D721Med (cell line): ENCODE data around the gene PCNT.

Source experiments
- DNase-seq: peaks from one replicate; pipeline ENCODE4 v3.0.0; 2011; ENCODE audit warnings: low spot score; ENCODE audit not compliant: insufficient read length
- FAIRE-seq: peaks from 2 replicates; lab custom pipeline; 2011; peaks lifted over from hg19 to GRCh38; lab: Jason Lieb, UNC
- TF ChIP-seq, protein P1 (sequence below): IDR thresholded peaks from 2 replicates; pipeline ENCODE4 v1.5.1; 2012; ENCODE audit warnings: mild to moderate bottlenecking, control low read depth; ENCODE audit not compliant: insufficient read depth; ENCODE audit errors: missing control alignments

Gene PCNT

GRCh38 chr21:46435786-46436227, 111.9 kb downstream of the PCNT start:
- TF ChIP-seq, protein P1, sequence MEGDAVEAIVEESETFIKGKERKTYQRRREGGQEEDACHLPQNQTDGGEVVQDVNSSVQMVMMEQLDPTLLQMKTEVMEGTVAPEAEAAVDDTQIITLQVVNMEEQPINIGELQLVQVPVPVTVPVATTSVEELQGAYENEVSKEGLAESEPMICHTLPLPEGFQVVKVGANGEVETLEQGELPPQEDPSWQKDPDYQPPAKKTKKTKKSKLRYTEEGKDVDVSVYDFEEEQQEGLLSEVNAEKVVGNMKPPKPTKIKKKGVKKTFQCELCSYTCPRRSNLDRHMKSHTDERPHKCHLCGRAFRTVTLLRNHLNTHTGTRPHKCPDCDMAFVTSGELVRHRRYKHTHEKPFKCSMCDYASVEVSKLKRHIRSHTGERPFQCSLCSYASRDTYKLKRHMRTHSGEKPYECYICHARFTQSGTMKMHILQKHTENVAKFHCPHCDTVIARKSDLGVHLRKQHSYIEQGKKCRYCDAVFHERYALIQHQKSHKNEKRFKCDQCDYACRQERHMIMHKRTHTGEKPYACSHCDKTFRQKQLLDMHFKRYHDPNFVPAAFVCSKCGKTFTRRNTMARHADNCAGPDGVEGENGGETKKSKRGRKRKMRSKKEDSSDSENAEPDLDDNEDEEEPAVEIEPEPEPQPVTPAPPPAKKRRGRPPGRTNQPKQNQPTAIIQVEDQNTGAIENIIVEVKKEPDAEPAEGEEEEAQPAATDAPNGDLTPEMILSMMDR, result no peak
- no peak for DNase-seq
- no peak for FAIRE-seq

GRCh38 chr21:46436621-46437020, 112.7 kb downstream of the PCNT start:
- TF ChIP-seq, protein P1, result no peak
- FAIRE-seq, result no peak
- no peak for DNase-seq

GRCh38 chr21:46437096-46437498, 113.1 kb downstream of the PCNT start:
- DNase-seq, result no peak
- TF ChIP-seq, protein P1, result no peak
- FAIRE-seq, result no peak

GRCh38 chr21:46437511-46437910, 113.6 kb downstream of the PCNT start:
- DNase-seq, result no peak
- no peak for FAIRE-seq
- TF ChIP-seq, protein P1, result no peak

DNA sequence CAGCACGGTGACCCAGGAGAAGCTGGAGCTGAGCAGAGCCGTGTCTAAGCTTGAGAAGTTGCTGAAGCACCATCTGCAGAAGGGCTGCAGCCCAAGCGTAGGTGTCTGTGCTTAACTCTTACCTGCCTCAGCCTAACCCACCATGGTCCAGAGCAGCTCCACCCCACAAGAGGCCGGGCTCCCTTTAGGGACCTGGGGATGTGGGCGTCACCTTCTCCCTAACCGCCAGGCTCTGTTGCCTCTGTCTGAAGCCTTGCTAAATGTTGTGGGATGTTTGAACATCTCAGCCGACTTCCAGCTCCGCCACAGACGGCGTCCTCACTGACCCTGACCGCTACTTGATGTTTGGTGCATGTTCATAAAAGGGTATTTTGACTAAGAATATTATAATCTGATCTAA, 114.3 kb downstream of the PCNT start:
- FAIRE-seq (no peak), DNase-seq (no peak)
- TF ChIP-seq, protein P1, result no peak

GRCh38 chr21:46439906-46440305, 116.0 kb downstream of the PCNT start:
- FAIRE-seq, result no peak
- no peak for DNase-seq
- TF ChIP-seq, protein P1, result no peak

DNA sequence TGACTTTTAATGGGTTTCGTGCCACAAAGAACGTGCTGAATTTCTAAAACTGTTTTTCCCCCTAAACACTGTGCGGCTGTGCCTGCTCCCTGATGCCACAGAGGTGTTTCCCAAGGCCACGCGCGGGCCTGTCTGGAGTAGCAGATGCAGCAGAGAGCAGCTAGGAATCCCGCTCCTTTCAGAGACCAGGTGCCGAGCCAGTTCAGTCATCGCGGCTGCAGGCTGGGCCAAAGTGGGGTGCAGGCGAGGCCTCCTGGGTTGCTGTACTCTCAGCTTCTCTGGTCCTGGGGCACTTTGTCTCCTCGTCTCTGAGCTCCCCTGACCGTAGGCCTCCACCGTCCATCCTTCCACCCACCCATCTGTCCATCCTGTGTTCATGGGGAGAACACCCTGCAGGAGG, 117.4 kb downstream of the PCNT start:
- FAIRE-seq, result no peak

More for the DNA sequence above, 117.4 kb downstream of the PCNT start:
- TF ChIP-seq, protein P1, result no peak
- DNase-seq, result no peak
